Measurements from ENCODE around the gene CPOX. TPM values are rescaled to one million over a fixed set of nuclear protein-coding genes. Genes with fewer than 3 reads are reported as not detected.

The CPOX gene
- total and polyA plus RNA-seq, 2 of the 8 experiments (the other 6 are each of a cell fraction or from before 2014, with no cell fraction given) = 17.4 to 27.0 TPM

- H2BK12ac ChIP-seq (ENCODE audit: low read depth, low read length) = no peak overlapping the region
- H2BK15ac ChIP-seq (ENCODE audit: low read length) = no peak overlapping the region
- H2AFZ ChIP-seq (ENCODE audit: low read length) = peak overlapping the region; percentile 27; the same call in 1 of the 2 replicates
- H4K20me1 ChIP-seq (replicated peaks in 1 of 2; ENCODE audit: control insufficient read depth in 1 of 2, insufficient read depth in 2 of 2, low read length in 2 of 2) = no peaks in the 10 kb centered on the region
- no peak overlapping the region for H3K9ac ChIP-seq (replicated peaks in 1 of 4; ENCODE audit: extremely low read depth in 1 of 4, low read depth in 3 of 4, low read length in 3 of 4)
- no peak overlapping the region for H2BK5ac ChIP-seq (ENCODE audit: low read depth, low read length)
- no peak for TF ChIP-seq ATF3 (IDR thresholded peaks at IDR 0.05; ENCODE audit: insufficient read depth, low read depth, low read length)
- no peak for TF ChIP-seq USF2 (IDR thresholded peaks at IDR 0.05; ENCODE audit: low read length)
- TF ChIP-seq TCF12 (IDR thresholded peaks at IDR 0.05; ENCODE audit: low read depth, low read length) = no peak
- TF ChIP-seq EGR1 (IDR thresholded peaks at IDR 0.05; ENCODE audit: borderline replicate concordance, low read depth, low read length) = no peak
- no peak for TF ChIP-seq TAF7 (optimal IDR thresholded peaks at IDR 0.05; ENCODE audit: borderline replicate concordance, low read depth, low read length)
- TF ChIP-seq HDAC6 (IDR thresholded peaks at IDR 0.05; ENCODE audit: low read depth, low read length) = no peak
- no peak for TF ChIP-seq RFX5 (IDR thresholded peaks at IDR 0.05; ENCODE audit: borderline replicate concordance, low read depth, low read length)
- TF ChIP-seq KDM4A (IDR thresholded peaks at IDR 0.05; ENCODE audit: low read depth, low read length, severe bottlenecking) = no peak
- no peak overlapping the region for H2BK20ac ChIP-seq (ENCODE audit: low read length)
- 81% methylated on average over 4 of the region's 4 CpGs; no CpG with 5 or more reads in 1 of the 2 experiments for WGBS, 2 experiments (ENCODE audit: extremely low coverage in 1 of 2, insufficient coverage in 1 of 2, insufficient read length in 1 of 2, insufficient replicate concordance in 2 of 2, low coverage in 1 of 2, low lambda C conversion rate in 2 of 2, missing lambda C conversion rate in 1 of 2)
- no peak overlapping the region for H2BK120ac ChIP-seq (replicated peaks; ENCODE audit: low read depth, low read length)
- no peaks in the 10 kb centered on the region for H3K36me3 ChIP-seq (ENCODE audit: control insufficient read depth in 2 of 4, insufficient read depth in 4 of 4, low read length in 3 of 4)
- no peak overlapping the region for H3K56ac ChIP-seq (replicated peaks; ENCODE audit: insufficient read length, low read depth, low read length)
- no peak for DNase-seq (ENCODE audit: low read depth in 1 of 2, low spot score in 2 of 2)
- no peak overlapping the region for H3K18ac ChIP-seq (ENCODE audit: extremely low read depth, low read length)
- no peak overlapping the region for H3K14ac ChIP-seq (ENCODE audit: insufficient read length)
- H3K79me1 ChIP-seq (ENCODE audit: low read depth, low read length) = no peaks in the 10 kb centered on the region
- no peak overlapping the region for H3K27ac ChIP-seq (ENCODE audit: low read depth, low read length)
- CTCF ChIA-PET (ENCODE audit: partially characterized antibody) = interaction anchor here (0.6 to 1.4 kb wide), 5 partner anchors 9 to 364 kb away, joined by 3 to 4 read pairs (median 3); no protein-coding TSS in a partner anchor
- H4K91ac ChIP-seq (replicated peaks; ENCODE audit: insufficient read length, low read length) = no peak overlapping the region
- no peaks in the 10 kb centered on the region for H3K79me2 ChIP-seq (ENCODE audit: control insufficient read depth in 1 of 2, insufficient read depth in 2 of 2, low read length in 2 of 2)
- H3K23ac ChIP-seq (ENCODE audit: insufficient read length) = no peak overlapping the region
- H4K8ac ChIP-seq (ENCODE audit: extremely low read depth, insufficient read depth, low read length) = no peak overlapping the region
- no peak overlapping the region for H2AK5ac ChIP-seq (ENCODE audit: low read depth, low read length)
- H3K4me2 ChIP-seq (ENCODE audit: insufficient read depth in 1 of 2, low read depth in 2 of 2, low read length in 2 of 2) = no peak overlapping the region
- no peaks in the 10 kb centered on the region for H3K27me3 ChIP-seq (replicated peaks in 1 of 4; ENCODE audit: control insufficient read depth in 3 of 4, extremely low read depth in 1 of 4, insufficient read depth in 3 of 4, low read length in 3 of 4)
- POLR2A ChIA-PET (ENCODE audit: partially characterized antibody) = no interaction called here
- no peak overlapping the region for H3K4ac ChIP-seq (replicated peaks; ENCODE audit: insufficient read length, low read depth, low read length)
- no peak for FAIRE-seq
- H3K23me2 ChIP-seq (ENCODE audit: low read depth, low read length) = no peaks in the 10 kb centered on the region
- H4K5ac ChIP-seq (ENCODE audit: insufficient read length, low read depth, low read length) = no peak overlapping the region
- no peak overlapping the region for H3K4me3 ChIP-seq (ENCODE audit: extremely low read depth in 1 of 4, insufficient read depth in 2 of 4, low read depth in 3 of 4, low read length in 4 of 4)
- no peaks in the 10 kb centered on the region for H3K9me3 ChIP-seq (ENCODE audit: insufficient read depth in 2 of 2, low read depth in 1 of 2, low read length in 1 of 2)
- H3K4me1 ChIP-seq (replicated peaks in 1 of 4; ENCODE audit: control insufficient read depth in 3 of 4, insufficient read depth in 4 of 4, low read length in 3 of 4) = no peaks in the 10 kb centered on the region
Measured at GRCh38 chr3:98557324-98558010, 35.9 kb downstream of the CPOX start.
